HG03280 (cell line): ENCODE data around the gene ADM2.
"Not testable (repeated sequence)": the region's sequence is repeated elsewhere in the genome, so short reads cannot be mapped to it uniquely, and the experiment has no call there.

Experiments used
- ATAC-seq: cut with Tn5 transposase; IDR thresholded peaks from one replicate; pipeline ENCODE4 v1.9.1; 2021; ENCODE audit warnings: mild to moderate bottlenecking, moderate library complexity; ENCODE audit not compliant: unreplicated experiment

Gene ADM2, protein sequence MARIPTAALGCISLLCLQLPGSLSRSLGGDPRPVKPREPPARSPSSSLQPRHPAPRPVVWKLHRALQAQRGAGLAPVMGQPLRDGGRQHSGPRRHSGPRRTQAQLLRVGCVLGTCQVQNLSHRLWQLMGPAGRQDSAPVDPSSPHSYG

DNA sequence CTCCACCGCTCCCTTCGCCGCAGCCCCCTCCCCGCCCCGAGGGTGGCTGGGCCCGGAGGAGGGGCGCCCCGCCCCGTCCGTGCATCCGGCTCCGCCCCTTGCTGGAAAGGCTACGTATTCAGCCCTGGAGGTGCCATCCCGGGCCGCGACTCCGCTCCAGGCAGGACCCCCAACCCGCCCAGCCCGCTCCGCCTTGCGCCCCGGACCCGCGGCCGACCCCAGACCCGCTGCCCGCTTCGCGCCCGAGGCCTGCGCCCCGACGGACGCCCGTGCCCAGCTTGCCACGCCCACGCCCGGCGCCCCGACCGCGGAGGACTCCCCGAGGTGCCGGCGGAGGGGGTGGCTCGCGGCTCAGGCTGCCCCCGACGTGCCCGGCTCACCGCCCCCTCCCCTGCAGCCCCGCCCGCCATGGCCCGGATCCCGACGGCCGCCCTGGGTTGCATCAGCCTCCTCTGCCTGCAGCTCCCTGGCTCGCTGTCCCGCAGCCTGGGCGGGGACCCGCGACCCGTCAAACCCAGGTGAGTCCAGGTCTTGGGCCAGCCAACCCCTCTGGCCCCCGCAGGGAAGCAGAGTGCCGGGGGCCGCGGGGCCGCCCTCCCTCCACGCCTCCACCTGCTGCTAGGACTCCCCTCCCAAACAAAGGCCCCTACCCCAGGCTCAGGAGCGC, at the start of gene ADM2:
TSS of gene ADM2 (plus strand) at position 104 of the 667 bp plus-strand sequence. CDS start at position 409, 305 bp downstream.
- no peak for ATAC-seq

DNA sequence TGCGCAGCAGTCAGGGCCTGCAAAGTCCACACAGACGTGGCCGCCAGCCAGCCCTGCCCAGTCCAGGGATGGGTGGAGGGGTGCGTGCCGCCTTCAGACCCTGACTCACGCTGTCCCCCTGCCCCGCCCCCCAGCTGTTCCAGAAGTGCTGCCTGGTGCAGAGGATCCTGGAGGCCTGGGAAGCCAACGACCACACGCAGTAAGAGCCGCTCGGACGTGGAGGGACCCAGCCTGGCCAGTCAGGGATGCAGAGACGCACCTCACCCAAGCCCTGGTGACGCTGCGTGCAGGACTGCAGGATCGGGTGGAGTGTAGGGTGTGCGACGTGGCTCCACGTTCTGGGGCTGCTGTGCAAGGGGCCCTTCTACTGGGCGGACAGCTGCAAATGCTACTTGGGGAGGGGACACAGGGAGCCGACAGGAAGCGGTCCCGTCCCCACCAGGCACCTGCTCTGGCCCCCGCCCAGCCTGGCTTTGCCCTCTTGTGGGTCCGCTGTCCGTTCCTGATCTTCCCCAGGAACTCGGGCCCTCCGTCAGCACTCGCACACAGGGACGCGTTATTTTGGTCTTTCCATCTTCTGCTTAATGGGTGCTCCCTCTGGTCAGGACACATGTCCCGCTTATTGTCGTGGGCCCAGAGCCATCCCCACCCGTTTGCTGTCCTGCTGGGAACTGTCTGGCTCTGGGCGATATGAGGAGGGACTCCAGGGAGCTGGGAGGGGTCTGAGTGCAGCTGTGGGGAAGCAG, 49.0 kb upstream of the ADM2 start:
- no peak for ATAC-seq

DNA sequence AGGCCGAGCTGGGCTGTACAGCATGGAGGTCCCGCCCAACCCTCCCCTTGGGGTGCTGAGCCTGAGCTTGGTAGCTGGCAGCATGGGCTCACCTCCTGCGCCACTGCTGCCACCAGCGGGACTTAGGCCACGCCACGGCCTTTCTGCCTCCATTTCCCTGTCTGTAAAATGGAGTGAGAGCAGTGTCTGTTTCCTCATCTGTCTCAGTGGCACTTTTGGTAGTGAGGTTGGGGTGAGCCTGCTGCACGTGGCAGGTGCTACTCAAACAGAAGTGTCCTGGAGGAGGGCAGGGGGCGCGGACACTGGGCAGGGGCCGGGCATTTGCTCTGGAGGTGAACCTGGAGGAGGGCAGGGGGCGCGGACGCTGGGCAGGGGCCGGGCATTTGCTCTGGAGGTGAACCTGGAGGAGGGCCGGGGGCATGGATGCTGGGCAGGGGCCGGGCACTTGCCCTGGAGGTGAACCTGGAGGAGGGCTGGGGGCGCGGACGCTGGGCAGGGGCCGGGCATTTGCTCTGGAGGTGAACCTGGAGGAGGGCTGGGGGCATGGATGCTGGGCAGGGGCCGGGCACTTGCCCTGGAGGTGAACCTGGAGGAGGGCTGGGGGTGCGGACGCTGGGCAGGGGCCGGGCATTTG, 48.3 kb upstream of the ADM2 start:
- ATAC-seq: not testable (repeated sequence)

DNA sequence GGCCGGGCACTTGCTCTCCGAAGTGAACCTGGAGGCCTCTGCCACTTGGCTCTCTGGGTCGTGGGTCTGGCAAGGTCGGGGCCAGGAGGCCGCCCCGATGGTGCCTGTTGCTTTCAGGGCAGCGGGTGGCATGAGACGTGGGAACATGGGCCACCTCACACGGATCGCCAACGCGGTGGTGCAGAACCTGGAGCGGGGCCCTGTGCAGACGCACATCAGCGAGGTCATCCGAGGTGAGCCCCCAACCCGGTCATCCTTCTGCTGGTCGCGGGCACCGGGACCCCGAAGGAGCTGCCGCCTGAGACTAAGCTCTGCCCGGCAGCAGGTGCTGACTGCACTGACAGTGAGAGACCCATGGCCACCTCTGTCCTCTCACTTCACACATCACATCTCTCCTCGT, 46.5 kb upstream of the ADM2 start:
- no peak for ATAC-seq

DNA sequence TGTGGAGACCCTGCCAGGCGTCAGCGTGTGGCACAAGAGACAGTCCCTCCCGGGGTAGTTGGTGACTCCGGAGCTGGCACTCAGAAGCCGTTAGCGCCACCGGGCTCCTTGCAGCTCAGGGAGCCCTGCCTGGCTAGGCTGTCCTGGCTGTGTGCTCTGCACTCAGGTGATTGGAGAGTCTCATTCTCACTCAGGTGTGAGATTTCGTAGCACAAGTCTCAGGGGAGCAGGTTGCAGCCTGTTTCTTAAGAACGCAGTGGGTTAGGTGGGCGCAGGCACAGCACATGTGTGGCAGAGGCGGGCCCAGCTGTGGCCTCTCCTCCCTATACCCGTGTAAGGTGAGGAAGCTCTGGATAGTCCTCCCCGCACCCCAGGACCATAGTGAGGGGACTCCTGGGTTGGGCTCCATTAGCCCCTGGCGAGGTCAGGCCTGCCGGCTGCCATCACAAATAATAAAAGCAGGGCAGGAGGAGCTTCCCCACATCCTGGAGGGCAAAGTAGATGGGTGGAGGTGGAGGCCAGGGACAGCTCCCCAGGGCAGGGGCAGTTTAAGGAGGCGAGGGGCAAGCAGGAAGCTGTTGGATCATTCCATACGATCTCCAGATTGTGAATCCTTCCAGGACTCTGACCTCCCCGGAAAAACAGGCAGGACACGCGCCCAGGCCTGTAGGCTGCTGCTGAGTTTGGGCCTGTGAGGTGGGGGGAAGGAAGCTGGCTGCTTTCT, 45.9 kb upstream of the ADM2 start:
- no peak for ATAC-seq

DNA sequence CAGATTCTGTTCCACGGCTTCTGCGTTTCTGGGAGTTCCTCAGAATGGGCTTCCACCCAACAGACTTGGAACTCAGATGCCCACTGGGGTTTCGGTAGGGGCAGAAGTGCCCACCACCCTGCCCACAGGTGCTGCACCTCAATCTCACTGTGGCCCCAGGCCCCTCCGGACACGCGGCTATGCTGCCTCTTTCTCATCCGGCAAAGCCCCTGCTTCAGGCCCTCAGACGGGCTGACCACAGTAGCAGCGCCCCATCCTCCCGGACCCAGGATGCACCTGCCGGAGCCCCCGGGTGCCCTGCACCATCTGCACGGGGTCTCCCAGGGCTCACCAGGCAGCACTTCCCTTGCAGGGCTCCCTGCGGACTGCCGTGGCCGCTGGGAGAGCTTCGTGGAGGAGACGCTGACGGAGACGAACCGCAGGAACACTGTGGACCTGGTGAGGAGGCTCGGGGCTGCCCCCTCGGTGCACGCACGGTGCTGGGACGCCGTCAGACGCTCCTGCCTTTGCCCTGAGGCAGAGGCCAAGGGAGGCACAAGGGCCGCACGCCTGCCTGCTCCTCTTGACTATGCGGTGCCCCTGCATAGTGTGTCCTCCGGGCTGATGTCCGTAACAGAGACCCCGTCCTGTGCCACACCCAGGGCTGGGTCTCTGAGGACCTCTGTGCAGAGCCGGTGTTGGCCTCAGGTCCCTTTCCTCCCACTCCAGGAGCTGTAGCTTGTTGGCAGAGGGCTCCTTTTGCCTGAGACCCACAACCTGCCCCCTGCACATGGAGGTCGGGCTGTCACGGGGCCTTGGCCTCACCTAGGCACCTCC, 45.1 kb upstream of the ADM2 start:
- ATAC-seq: no peak

DNA sequence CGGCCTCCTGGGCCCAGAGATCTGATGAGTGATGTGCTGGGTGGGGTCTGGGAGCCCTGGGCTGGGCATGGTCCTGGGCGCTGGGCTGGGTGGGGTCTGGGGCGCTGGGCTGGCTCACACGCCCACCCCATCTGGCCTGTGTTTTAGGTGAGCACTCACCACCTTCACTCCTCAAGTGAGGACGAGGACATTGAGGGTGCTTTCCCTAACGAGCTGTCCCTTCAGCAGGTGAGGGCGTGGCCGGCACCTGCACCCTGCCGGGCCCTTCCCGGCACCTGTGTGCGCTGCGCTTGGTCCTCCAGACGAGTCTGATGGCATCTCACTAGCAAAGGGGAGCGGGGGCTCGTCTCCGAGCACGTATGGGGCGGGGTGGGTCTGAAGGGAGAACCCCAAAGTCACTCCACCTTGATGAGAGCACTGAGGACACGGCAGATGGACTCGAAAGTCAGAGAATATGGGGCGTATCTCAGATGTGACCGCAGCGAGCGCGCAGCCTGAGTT, 44.5 kb upstream of the ADM2 start:
- no peak for ATAC-seq

DNA sequence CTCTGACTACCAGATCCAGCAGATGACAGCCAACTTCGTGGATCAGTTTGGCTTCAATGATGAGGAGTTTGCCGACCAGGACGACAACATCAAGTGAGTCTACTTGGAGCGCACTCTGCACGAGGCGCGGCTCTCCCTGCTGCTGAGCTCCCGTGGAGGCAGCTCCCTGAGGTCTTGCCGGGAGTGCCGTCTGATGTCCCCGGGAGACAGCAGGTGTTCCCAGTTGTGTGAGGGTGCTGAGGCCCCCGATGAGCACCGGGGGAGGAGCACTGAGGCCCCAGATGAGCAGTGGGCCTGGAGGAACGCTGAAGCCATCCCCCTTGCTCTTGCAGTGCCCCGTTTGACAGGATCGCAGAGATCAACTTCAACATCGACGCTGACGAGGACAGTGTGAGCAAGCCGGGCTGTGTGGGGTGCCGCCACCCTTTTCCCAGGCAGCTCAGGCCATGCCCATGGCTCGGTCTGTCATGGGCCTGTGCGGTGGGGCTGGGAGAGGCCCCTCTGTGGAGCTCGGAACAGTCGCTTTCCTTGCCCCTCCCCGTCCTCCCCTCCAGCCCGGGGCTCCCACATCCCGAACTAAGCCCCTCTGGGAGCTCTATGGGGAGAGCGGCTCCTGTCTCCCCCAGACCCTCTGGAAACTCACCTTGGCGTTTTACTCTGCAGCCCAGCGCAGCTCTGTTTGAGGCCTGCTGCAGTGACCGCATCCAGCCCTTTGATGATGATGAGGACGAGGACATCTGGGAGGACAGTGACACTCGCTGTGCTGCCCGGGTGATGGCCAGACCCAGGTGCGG, 43.6 kb upstream of the ADM2 start:
- ATAC-seq: no peak

DNA sequence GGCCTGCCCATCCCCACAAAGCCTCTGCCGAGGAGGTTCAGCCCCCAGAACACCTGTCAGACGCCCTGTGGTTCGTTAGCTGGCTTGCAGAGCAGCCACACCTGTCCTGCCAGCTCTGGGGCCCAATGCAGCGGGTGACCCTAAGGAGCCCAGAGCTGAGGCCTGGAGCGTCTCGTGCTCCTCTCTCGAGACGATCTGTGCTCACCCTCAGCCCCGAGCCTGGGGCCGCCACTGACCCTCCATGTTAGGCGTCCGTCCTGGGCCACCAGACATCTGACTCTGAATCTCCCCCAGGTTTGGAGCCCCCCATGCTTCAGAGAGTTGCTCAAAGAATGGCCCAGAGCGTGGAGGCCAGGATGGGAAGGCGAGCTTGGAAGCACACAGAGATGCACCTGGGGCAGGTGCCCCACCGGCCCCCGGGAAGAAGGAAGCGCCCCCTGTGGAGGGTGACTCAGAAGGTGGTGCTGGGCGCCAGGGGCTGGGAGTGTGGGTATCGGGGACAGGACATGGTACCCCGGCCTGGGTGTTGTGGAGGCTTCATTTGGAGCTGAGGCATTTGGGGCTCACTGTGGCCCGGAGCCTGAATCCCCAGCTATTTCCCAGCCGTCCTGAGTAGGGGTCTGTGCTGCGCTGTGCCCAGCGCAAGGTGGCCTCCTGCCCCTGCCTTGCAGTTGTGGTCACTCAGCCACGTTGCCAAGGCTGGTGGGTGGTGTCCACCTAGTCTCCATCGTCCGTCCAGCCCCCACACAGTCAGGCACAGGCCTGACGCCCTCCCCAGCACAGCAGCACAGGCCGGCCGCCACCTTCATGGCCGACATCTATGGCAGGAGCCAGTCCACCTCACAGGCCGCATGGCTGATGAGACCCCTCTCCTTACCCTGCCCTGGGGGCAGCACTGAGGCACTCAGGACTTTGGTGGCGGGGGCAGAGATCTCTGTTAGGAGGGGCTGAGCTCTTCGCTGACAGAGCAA, 42.8 kb upstream of the ADM2 start:
- ATAC-seq: no peak

DNA sequence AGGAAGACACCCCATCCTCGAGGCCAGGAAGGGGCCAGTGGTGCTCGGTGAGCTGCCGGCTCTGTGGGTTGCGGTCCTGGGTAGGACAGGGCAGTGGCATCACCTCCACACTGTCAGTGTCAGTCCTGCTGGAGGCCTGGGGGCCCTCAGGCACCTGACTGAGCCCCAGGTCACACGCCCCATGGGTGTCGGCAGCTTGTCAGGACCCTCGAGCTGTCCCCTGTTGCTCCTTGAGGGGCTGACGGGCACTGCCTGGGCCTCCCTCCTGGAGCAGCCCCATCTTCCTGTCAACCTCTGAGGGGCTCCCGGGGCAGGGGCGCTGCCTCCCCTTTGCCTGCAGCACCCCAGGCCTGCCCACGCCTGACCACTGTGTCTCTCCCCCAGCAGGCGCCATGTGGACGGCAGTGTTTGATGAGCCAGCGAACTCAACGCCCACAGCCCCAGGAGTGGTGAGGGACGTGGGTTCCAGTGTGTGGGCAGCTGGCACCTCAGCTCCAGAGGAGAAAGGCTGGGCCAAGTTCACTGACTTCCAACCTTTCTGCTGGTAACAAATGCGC, 42.0 kb upstream of the ADM2 start:
- no peak for ATAC-seq

DNA sequence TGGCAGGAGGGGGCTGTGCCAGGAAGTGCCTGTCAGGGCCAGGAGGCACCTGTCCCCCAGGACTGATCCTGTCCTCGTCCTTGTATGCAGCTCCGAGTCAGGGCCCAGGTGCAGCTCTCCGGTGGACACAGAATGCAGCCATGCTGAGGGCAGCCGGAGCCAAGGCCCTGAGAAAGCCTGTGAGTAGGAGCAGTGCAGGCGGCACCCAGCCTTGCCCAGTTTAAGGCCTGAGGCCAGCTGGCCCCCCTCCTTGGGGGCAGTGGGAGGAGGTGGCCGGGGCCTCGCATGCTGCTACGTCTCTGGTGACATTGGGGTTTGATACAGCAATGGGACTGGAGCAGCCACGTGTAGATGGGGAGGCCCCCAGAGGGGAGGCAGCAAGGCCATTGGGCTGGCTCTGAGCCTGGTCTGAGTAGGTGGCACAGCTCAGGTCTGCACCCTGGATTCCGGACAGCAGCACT, 41.4 kb upstream of the ADM2 start:
- ATAC-seq: no peak

DNA sequence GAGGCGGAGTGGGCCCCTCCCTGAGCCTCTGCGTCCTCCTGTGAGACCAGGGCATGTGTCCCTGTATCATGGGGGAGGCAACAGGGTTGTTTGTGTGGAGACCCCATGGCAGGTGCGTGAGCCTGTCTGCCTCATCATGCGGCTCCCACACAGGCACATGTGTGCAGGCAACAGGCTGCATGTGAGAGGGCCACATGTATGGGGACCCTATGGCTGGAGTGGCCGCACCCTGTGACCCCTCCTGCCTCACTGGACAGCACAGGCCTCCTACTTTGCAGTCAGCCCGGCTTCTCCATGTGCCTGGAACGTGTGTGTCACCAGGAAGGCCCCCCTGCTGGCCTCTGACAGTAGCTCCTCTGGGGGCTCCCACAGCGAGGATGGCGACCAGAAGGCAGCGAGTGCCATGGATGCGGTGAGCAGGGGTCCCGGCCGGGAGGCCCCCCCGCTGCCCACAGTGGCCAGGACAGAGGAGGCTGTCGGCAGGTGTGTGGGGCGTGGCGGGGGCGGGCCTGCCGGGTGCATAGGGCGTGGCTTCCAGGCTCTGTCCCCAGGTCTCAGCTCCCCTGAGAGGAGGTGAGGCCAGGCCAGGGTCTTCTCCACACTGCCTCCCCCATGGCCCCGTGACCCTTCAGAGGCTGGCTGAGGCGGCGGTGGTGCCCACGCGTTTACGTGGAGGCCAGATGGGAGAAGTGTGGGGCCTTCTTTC, 40.6 kb upstream of the ADM2 start:
- ATAC-seq: no peak

DNA sequence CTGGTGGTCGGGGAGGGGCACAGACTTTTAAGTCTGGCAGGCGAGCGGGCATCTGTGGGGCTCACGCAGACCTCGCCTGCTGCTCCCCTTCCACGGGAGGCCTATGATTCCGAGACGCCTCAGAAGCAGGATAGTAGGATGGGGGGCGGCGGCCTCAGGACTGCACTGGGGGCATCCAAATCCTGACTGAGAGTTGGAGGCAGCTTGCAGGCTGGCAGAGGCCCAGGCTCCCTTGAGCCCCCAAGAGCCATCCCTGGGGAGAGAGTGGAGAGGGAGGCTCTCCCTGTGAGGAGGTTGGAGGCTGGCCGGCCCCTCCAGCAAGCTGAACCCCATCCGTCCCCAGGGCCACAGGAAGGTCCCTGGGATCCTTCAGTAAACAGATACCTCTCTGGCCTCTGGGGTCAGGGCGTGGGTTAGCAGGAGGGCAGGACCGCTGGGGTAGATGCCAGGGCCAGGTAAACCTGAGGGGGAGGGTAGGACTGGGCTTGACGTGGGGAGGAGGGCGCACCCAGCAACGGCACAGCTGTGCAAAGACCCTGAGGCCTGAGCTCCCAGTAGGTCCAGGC, 39.8 kb upstream of the ADM2 start:
- no peak for ATAC-seq

DNA sequence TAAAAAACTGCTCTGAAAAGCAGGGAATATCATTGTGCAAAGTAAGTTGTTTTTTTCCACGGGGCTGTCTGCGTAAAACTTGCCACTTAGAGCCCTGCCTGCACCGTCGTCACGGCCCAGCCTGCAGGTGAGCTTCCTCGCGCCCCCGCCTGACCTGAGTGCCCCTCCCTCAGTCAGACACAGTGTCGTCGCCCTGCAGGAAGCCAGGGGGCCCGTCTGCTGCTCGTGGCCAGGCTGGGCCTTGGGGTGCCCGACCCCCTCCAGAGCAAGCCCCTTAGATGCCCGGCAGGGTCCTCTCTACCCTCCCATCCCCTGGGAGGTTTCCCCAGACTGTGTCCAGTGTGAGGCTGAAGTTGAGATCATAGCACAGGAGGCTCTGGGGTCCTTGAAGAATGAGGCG, 38.1 kb upstream of the ADM2 start:
- no peak for ATAC-seq

DNA sequence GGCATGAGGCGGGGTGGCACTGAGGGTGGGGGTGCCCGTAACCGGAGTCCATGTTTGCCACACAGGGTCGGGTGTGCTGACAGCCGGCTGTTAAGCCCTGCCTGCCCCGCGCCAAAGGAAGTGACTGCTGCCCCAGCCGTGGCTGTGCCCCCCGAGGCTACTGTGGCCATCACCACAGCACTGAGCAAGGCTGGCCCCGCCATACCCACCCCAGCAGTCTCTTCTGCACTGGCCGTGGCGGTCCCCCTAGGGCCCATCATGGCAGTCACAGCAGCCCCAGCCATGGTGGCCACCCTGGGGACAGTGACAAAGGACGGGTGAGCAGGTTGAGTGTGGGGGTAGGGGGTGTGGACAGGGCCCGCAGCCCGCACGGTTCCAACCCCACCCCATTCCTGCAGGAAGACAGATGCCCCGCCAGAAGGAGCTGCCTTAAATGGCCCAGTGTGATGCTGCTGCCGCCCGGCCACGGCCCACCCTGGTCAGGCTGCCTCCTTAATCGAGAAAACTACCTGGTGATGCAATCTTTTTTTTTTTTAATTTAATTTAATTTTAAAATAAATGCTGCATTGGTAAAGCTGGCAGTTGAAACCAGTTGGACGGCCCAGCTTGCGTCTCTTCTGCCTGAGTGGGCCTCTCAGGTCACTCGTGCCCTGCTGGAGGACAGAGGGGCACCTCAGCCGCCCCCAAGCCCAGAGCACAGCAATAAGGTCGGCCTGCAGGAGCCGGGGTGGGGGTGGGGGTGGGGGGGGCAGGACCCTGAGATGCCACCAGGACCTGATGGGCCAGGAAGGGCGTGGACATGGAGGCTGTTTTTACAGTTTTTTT, 37.3 kb upstream of the ADM2 start:
- no peak for ATAC-seq

DNA sequence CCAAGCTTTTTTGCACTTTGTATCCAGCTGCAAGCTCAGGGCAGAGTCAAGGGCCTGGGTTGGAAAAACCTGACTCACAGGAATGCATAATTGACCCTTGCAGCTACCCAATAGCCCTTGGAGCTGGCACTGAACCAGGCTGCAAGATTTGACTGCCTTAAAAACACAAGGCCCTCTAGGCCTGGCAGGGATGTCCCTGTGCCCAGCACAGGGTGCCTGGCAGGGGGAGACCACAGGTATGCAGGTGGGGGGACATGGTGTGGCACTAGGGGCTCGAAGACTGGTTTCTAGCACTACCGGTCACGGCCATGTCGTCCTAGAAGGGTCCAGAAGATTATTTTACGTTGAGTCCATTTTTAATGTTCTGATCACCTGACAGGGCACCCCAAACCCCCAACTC, 36.7 kb upstream of the ADM2 start:
- ATAC-seq: no peak
